ENCODE measurements around the gene SH3PXD2A. TPM values are rescaled to one million over a fixed set of nuclear protein-coding genes. Genes with fewer than 3 reads are reported as not detected.

Gene SH3PXD2A
- 10 to 100 TPM; 12.1 to 68.5 (median 21.7) TPM for total RNA-seq

DNA sequence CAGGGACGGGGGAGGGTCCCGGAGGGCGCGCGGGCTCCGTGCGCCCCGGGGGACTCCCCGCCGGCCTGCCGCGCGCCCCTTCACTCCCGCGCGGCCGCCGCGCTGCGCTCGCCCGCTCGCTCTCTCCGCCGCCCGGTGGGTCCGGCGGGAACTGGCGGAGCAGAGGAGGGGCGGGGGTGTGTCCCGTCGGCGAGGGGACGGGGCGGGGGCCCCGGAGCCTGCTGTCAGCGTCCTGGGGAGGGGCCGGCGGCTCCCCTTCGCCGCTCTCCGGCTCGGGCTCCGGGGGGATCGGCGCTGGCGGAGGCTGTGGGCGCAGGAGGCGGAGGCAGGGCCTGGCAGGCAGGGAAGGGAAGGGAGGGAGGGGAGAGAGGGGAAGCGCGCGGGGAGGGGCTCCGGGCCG is at the start of gene SH3PXD2A:
Gene SH3PXD2A, minus strand, starts transcription at position 153 of the 400 bp plus-strand sequence. CDS start 310 bp downstream, outside the sequence.
- Histone ChIP-seq H3K27ac (peak within 1 kb of the TSS; percentile 50 to 77 (median 74)), H3K9me3 (no peaks in the 10 kb centered on the region), H3K27me3 (no peaks in the 10 kb centered on the region), H3K36me3 (no peaks in the 10 kb centered on the region), H3K4me1 (peaks cover 0 to 51% (median 11%) of the 10 kb centered on the region in 4 donors), H3K4me3 (peak within 1 kb of the TSS; percentile 50 to 74 (median 54))
- DNase-seq, result peak in 1 of 3 donors; percentile 76
- TF ChIP-seq, protein P1, sequence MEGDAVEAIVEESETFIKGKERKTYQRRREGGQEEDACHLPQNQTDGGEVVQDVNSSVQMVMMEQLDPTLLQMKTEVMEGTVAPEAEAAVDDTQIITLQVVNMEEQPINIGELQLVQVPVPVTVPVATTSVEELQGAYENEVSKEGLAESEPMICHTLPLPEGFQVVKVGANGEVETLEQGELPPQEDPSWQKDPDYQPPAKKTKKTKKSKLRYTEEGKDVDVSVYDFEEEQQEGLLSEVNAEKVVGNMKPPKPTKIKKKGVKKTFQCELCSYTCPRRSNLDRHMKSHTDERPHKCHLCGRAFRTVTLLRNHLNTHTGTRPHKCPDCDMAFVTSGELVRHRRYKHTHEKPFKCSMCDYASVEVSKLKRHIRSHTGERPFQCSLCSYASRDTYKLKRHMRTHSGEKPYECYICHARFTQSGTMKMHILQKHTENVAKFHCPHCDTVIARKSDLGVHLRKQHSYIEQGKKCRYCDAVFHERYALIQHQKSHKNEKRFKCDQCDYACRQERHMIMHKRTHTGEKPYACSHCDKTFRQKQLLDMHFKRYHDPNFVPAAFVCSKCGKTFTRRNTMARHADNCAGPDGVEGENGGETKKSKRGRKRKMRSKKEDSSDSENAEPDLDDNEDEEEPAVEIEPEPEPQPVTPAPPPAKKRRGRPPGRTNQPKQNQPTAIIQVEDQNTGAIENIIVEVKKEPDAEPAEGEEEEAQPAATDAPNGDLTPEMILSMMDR (IDR thresholded peaks at IDR 0.05), result peak in 4 of 6 experiments; percentile 8 to 54 (median 41)
- peak; percentile 26 to 43 for TF ChIP-seq POLR2A (IDR thresholded peaks at IDR 0.05)

DNA sequence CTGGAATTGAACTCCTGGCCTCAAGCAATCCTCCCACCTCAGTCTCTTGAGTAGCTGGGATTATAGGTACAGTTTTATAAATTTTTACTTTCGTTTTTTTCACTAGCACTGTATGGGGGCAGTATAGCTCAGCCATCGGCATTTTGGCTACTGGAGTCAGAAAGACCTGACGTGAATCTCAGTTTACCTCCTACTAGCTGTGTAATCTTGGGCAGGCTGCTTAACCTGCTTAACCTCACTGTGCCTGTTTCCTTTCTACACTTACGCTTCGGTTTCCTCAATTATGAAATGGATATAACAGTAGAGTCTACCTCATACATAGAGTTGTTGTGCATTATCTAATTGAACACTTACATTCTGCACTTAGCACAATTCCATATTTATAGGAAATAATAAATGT is 45.9 kb upstream of the SH3PXD2A start:
- no peaks in the 10 kb centered on the region for H3K4me1 ChIP-seq
- H3K27me3 ChIP-seq, result no peaks in the 10 kb centered on the region
- H3K36me3 ChIP-seq, result peaks cover 0 to 47% (median 0%) of the 10 kb centered on the region in 3 donors
- no peak overlapping the region for H3K4me3 ChIP-seq
- H3K27ac ChIP-seq, result no peak overlapping the region
- no peaks in the 10 kb centered on the region for H3K9me3 ChIP-seq
- DNase-seq, result no peak
- no peak for TF ChIP-seq POLR2A (IDR thresholded peaks at IDR 0.05)
- TF ChIP-seq, protein P1 (IDR thresholded peaks at IDR 0.05), result no peak

GRCh38 chr10:103899312-103899711 is 43.9 kb upstream of the SH3PXD2A start:
- H3K36me3 ChIP-seq, result peaks cover 0 to 47% (median 0%) of the 10 kb centered on the region in 3 donors
- DNase-seq, result no peak
- H3K9me3 ChIP-seq, result no peaks in the 10 kb centered on the region
- H3K4me1 ChIP-seq, result peaks cover 0 to 16% (median 0%) of the 10 kb centered on the region in 4 donors
- no peak for TF ChIP-seq POLR2A (IDR thresholded peaks at IDR 0.05)
- TF ChIP-seq, protein P1 (IDR thresholded peaks at IDR 0.05), result no peak
- no peaks in the 10 kb centered on the region for H3K27me3 ChIP-seq
- H3K4me3 ChIP-seq, result no peak overlapping the region
- H3K27ac ChIP-seq, result no peak overlapping the region

GRCh38 chr10:103897241-103897774 is 41.9 kb upstream of the SH3PXD2A start:
- Histone ChIP-seq H3K27me3 (no peaks in the 10 kb centered on the region), H3K4me1 (peaks cover 0 to 30% (median 0%) of the 10 kb centered on the region in 4 donors), H3K36me3 (peaks cover 0 to 50% (median 0%) of the 10 kb centered on the region in 3 donors), H3K4me3 (no peak overlapping the region), H3K27ac (no peak overlapping the region), H3K9me3 (no peaks in the 10 kb centered on the region)
- no peak for DNase-seq
- no peak for TF ChIP-seq POLR2A (IDR thresholded peaks at IDR 0.05)
- TF ChIP-seq, protein P1 (IDR thresholded peaks at IDR 0.05), result no peak

- Histone ChIP-seq H3K4me3 (no peak overlapping the region), H3K36me3 (peaks cover 0 to 56% (median 0%) of the 10 kb centered on the region in 3 donors), H3K27ac (peak overlapping the region in 3 of 4 donors; percentile 53 to 64 (median 58)), H3K27me3 (no peaks in the 10 kb centered on the region), H3K4me1 (peaks cover 0 to 30% (median 0%) of the 10 kb centered on the region in 4 donors), H3K9me3 (no peaks in the 10 kb centered on the region)
- no peak for TF ChIP-seq POLR2A (IDR thresholded peaks at IDR 0.05)
- TF ChIP-seq, protein P1 (IDR thresholded peaks at IDR 0.05), result no peak
- no peak for DNase-seq
Observed at GRCh38 chr10:103896225-103896624, 40.8 kb upstream of the SH3PXD2A start.

Data from Peyer's patch (tissue), 4 donors.